ENCODE results near the gene TNIK. TPM values are rescaled to one million over a fixed set of nuclear protein-coding genes. Genes with fewer than 3 reads are reported as not detected.

The TNIK gene
- total RNA-seq, 1 donor from 2014 or later: 2.5 TPM

DNA sequence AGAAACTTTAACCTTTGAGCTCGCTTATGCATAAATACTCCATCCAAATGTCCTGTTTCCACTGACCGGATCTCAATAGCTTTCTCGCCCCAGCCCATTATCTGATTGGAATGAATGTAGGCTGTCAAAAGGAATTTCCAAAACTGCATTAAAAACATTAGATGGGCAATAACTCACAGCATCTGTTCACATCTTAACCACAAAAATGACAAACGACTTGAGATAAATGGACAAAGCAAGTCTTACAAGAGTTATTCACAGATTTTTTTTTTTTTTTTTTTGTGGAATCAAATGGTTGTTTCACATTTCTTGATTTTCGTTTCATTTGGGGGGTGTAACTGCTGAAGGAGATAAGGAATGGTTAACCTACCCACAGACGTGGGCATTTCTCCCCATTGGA is 394.0 kb downstream of the TNIK start:
- POLR2A ChIA-PET: no interaction called here
- H3K36me3 Mint-ChIP-seq (ENCODE audit: low read depth): no peaks in the 10 kb centered on the region
- CTCF ChIA-PET: no interaction called here
- DNase-seq: no peak
- intact Hi-C loops (cut with micrococcal nuclease): no loop called here
- H3K27me3 Mint-ChIP-seq: no peaks in the 10 kb centered on the region
- no peak for TF ChIP-seq CTCF (IDR thresholded peaks at IDR 0.05)
- ATAC-seq (ENCODE audit: low read depth): no peak
- no peak overlapping the region for H3K4me3 Mint-ChIP-seq
- H3K9me3 Mint-ChIP-seq: no peaks in the 10 kb centered on the region
- H3K27ac Mint-ChIP-seq: no peak overlapping the region
- H3K4me1 Mint-ChIP-seq: no peaks in the 10 kb centered on the region

DNA sequence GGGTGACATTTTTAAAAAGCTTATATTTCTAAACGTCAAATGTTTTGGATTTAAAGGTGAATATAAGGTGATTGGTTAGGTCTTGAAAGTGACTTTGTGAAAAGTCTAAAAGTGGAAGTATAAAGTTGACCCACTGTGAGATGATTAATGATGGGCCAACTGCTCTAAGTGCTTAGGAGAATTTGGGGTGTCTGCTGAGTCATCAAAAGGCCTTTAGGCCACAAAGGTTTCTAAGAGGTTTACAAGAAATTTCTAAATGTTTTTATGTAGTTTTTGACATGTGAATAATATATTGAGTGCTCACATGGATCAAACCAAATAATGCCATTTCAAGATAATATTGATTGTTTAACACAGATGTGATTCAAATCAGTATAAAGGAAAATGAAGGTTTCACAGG is 394.5 kb downstream of the TNIK start:
- POLR2A ChIA-PET: no interaction called here
- no peak for TF ChIP-seq CTCF (IDR thresholded peaks at IDR 0.05)
- no peak overlapping the region for H3K27ac Mint-ChIP-seq
- ATAC-seq (ENCODE audit: low read depth) (no peak), DNase-seq (no peak)
- no peaks in the 10 kb centered on the region for H3K36me3 Mint-ChIP-seq (ENCODE audit: low read depth)
- no peaks in the 10 kb centered on the region for H3K27me3 Mint-ChIP-seq
- no peaks in the 10 kb centered on the region for H3K9me3 Mint-ChIP-seq
- H3K4me3 Mint-ChIP-seq: no peak overlapping the region
- CTCF ChIA-PET: no interaction called here
- no peaks in the 10 kb centered on the region for H3K4me1 Mint-ChIP-seq
- intact Hi-C loops (cut with micrococcal nuclease): no loop called here

- no peak for ATAC-seq (ENCODE audit: low read depth)
- Mint-ChIP-seq H3K36me3 (ENCODE audit: low read depth) (no peaks in the 10 kb centered on the region), H3K27me3 (no peaks in the 10 kb centered on the region), H3K9me3 (no peaks in the 10 kb centered on the region), H3K4me3 (no peak overlapping the region), H3K27ac (no peak overlapping the region), H3K4me1 (no peaks in the 10 kb centered on the region)
- POLR2A ChIA-PET: no interaction called here
- intact Hi-C loops (cut with micrococcal nuclease): no loop called here
- TF ChIP-seq CTCF (IDR thresholded peaks at IDR 0.05): no peak
- CTCF ChIA-PET: no interaction called here
- no peak for DNase-seq
Measured at GRCh38 chr3:171064461-171064860, 395.7 kb downstream of the TNIK start.

GRCh38 chr3:171061749-171062148 is 398.5 kb downstream of the TNIK start:
- no peak for DNase-seq
- intact Hi-C loops (cut with micrococcal nuclease): no loop called here
- H3K27ac Mint-ChIP-seq: no peak overlapping the region
- H3K4me1 Mint-ChIP-seq: no peaks in the 10 kb centered on the region
- POLR2A ChIA-PET: interaction anchor here (0.9 kb wide), 1 partner anchor 14 kb away, joined by 3 read pairs; no protein-coding TSS in a partner anchor
- CTCF ChIA-PET: interaction anchor here (1.3 kb wide), 1 partner anchor 12 kb away, joined by 3 read pairs; no protein-coding TSS in a partner anchor
- H3K27me3 Mint-ChIP-seq: no peaks in the 10 kb centered on the region
- H3K9me3 Mint-ChIP-seq: no peaks in the 10 kb centered on the region
- H3K36me3 Mint-ChIP-seq (ENCODE audit: low read depth): no peaks in the 10 kb centered on the region
- no peak for TF ChIP-seq CTCF (IDR thresholded peaks at IDR 0.05)
- ATAC-seq (ENCODE audit: low read depth): no peak
- H3K4me3 Mint-ChIP-seq: no peak overlapping the region

DNA sequence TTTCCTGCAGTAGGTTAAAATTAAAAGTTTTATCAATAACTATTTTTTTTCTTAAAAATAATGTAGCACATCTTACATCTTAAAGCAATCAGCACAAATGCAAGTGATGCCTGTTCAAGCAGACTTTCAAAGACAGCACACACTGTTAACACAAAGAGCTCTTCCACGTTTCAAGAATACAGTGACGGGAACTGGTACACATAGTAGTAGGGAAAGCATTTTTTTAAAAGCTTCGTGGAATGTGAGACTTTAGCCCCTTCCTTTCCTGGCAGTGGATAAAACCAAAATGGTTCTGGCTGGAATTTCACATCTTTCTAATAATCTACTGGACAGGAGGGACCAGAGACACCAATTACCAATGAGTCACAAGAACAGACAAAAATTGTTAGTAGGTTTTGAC is 400.2 kb downstream of the TNIK start:
- POLR2A ChIA-PET: no interaction called here
- Mint-ChIP-seq H3K36me3 (ENCODE audit: low read depth) (no peaks in the 10 kb centered on the region), H3K27me3 (no peaks in the 10 kb centered on the region), H3K27ac (no peak overlapping the region), H3K9me3 (no peaks in the 10 kb centered on the region), H3K4me3 (no peak overlapping the region), H3K4me1 (no peaks in the 10 kb centered on the region)
- CTCF ChIA-PET: no interaction called here
- intact Hi-C loops (cut with micrococcal nuclease): no loop called here
- no peak for DNase-seq
- no peak for TF ChIP-seq CTCF (IDR thresholded peaks at IDR 0.05)
- no peak for ATAC-seq (ENCODE audit: low read depth)
